ENCODE measurements around the gene EPHB2.

EPHB2 gene

GRCh38 chr1:22683547-22683946, 27.1 kb upstream of the EPHB2 start:
- no peak for DNase-seq
- Histone ChIP-seq H3K36me3 (replicated peaks; ENCODE audit: insufficient read depth, low read length) (no peaks in the 10 kb centered on the region), H3K27me3 (replicated peaks; ENCODE audit: insufficient read depth, low read length) (peaks cover 92% of the 10 kb centered on the region), H3K4me3 (ENCODE audit: low read length) (no peak overlapping the region), H2AFZ (ENCODE audit: low read length) (no peak overlapping the region), H3K9me2 (replicated peaks; ENCODE audit: insufficient read depth, low read length) (no peaks in the 10 kb centered on the region), H3K79me2 (ENCODE audit: low read length) (no peaks in the 10 kb centered on the region), H3K27ac (ENCODE audit: low read length) (no peak overlapping the region), H3K9ac (ENCODE audit: low read length) (no peak overlapping the region), H3K4me1 (ENCODE audit: low read length) (no peaks in the 10 kb centered on the region), H3K4me2 (ENCODE audit: low read depth, low read length) (no peak overlapping the region), H3F3A (ENCODE audit: insufficient read depth, low read length) (no peaks in the 10 kb centered on the region), H4K20me1 (ENCODE audit: insufficient read depth, low read length) (no peaks in the 10 kb centered on the region), H3K9me3 (replicated peaks; ENCODE audit: insufficient read depth, low read length) (no peaks in the 10 kb centered on the region)
- TF ChIP-seq EZH2phosphoT487 (IDR thresholded peaks at IDR 0.05; ENCODE audit: low read length) (no peak), EZH2 (optimal IDR thresholded peaks at IDR 0.05; ENCODE audit: low read depth, low read length) (no peak)
- TF ChIP-seq, protein P1, sequence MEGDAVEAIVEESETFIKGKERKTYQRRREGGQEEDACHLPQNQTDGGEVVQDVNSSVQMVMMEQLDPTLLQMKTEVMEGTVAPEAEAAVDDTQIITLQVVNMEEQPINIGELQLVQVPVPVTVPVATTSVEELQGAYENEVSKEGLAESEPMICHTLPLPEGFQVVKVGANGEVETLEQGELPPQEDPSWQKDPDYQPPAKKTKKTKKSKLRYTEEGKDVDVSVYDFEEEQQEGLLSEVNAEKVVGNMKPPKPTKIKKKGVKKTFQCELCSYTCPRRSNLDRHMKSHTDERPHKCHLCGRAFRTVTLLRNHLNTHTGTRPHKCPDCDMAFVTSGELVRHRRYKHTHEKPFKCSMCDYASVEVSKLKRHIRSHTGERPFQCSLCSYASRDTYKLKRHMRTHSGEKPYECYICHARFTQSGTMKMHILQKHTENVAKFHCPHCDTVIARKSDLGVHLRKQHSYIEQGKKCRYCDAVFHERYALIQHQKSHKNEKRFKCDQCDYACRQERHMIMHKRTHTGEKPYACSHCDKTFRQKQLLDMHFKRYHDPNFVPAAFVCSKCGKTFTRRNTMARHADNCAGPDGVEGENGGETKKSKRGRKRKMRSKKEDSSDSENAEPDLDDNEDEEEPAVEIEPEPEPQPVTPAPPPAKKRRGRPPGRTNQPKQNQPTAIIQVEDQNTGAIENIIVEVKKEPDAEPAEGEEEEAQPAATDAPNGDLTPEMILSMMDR (IDR thresholded peaks at IDR 0.05; ENCODE audit: low read length), result no peak

- no peak overlapping the region for H3K27ac ChIP-seq (ENCODE audit: low read length)
- peaks cover 97% of the 10 kb centered on the region for H3K27me3 ChIP-seq (replicated peaks; ENCODE audit: insufficient read depth, low read length)
- H3K4me3 ChIP-seq (ENCODE audit: low read length), result no peak overlapping the region
- no peak overlapping the region for H3K9ac ChIP-seq (ENCODE audit: low read length)
- H3K4me1 ChIP-seq (ENCODE audit: low read length), result no peaks in the 10 kb centered on the region
- no peaks in the 10 kb centered on the region for H3F3A ChIP-seq (ENCODE audit: insufficient read depth, low read length)
- no peaks in the 10 kb centered on the region for H3K79me2 ChIP-seq (ENCODE audit: low read length)
- H3K36me3 ChIP-seq (replicated peaks; ENCODE audit: insufficient read depth, low read length), result no peaks in the 10 kb centered on the region
- TF ChIP-seq EZH2phosphoT487 (IDR thresholded peaks at IDR 0.05; ENCODE audit: low read length) (no peak), EZH2 (optimal IDR thresholded peaks at IDR 0.05; ENCODE audit: low read depth, low read length) (no peak)
- TF ChIP-seq, protein P1 (IDR thresholded peaks at IDR 0.05; ENCODE audit: low read length), result no peak
- H2AFZ ChIP-seq (ENCODE audit: low read length), result no peak overlapping the region
- DNase-seq, result no peak
- no peak overlapping the region for H3K4me2 ChIP-seq (ENCODE audit: low read depth, low read length)
- no peaks in the 10 kb centered on the region for H3K9me3 ChIP-seq (replicated peaks; ENCODE audit: insufficient read depth, low read length)
- no peaks in the 10 kb centered on the region for H4K20me1 ChIP-seq (ENCODE audit: insufficient read depth, low read length)
- no peaks in the 10 kb centered on the region for H3K9me2 ChIP-seq (replicated peaks; ENCODE audit: insufficient read depth, low read length)
Measured at GRCh38 chr1:22685591-22686059, 25.0 kb upstream of the EPHB2 start.

DNA sequence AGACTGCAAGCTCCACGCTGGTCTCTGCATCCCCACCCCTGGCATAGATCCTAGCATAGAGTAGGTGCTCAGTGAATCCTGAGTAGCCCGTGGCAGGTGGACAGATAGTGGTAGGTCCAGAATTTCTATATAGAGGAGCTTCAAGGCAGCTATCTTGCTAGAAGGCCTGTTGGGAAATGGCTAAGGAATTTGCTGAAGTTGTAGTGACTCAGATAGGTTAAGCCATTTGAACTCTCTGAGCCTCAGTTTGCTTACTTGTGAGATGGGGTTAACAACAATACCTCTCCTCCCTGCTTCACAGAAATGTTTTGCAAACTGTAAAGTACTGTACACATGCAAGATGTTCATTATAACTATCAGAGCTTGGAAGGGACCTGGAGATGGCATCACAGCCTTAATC, 23.4 kb upstream of the EPHB2 start:
- H3K27ac ChIP-seq (ENCODE audit: low read length), result no peak overlapping the region
- no peaks in the 10 kb centered on the region for H4K20me1 ChIP-seq (ENCODE audit: insufficient read depth, low read length)
- no peaks in the 10 kb centered on the region for H3K36me3 ChIP-seq (replicated peaks; ENCODE audit: insufficient read depth, low read length)
- no peaks in the 10 kb centered on the region for H3F3A ChIP-seq (ENCODE audit: insufficient read depth, low read length)
- no peak overlapping the region for H3K9ac ChIP-seq (ENCODE audit: low read length)
- H3K4me1 ChIP-seq (ENCODE audit: low read length), result no peaks in the 10 kb centered on the region
- H3K9me3 ChIP-seq (replicated peaks; ENCODE audit: insufficient read depth, low read length), result no peaks in the 10 kb centered on the region
- no peak for TF ChIP-seq EZH2phosphoT487 (IDR thresholded peaks at IDR 0.05; ENCODE audit: low read length)
- TF ChIP-seq, protein P1 (IDR thresholded peaks at IDR 0.05; ENCODE audit: low read length), result no peak
- no peak for TF ChIP-seq EZH2 (optimal IDR thresholded peaks at IDR 0.05; ENCODE audit: low read depth, low read length)
- no peaks in the 10 kb centered on the region for H3K9me2 ChIP-seq (replicated peaks; ENCODE audit: insufficient read depth, low read length)
- no peak overlapping the region for H2AFZ ChIP-seq (ENCODE audit: low read length)
- H3K79me2 ChIP-seq (ENCODE audit: low read length), result no peaks in the 10 kb centered on the region
- H3K4me3 ChIP-seq (ENCODE audit: low read length), result no peak overlapping the region
- DNase-seq, result no peak
- no peak overlapping the region for H3K4me2 ChIP-seq (ENCODE audit: low read depth, low read length)
- H3K27me3 ChIP-seq (replicated peaks; ENCODE audit: insufficient read depth, low read length), result peaks cover 96% of the 10 kb centered on the region

All from MM.1S (cell line).